ENCODE data around the gene SETD3. TPM values are rescaled to one million over a fixed set of nuclear protein-coding genes. Genes with fewer than 3 reads are reported as not detected.

SETD3 gene
- total RNA-seq, 6 donors from 2014 or later = 59.7 to 99.2 (median 77.6) TPM

DNA sequence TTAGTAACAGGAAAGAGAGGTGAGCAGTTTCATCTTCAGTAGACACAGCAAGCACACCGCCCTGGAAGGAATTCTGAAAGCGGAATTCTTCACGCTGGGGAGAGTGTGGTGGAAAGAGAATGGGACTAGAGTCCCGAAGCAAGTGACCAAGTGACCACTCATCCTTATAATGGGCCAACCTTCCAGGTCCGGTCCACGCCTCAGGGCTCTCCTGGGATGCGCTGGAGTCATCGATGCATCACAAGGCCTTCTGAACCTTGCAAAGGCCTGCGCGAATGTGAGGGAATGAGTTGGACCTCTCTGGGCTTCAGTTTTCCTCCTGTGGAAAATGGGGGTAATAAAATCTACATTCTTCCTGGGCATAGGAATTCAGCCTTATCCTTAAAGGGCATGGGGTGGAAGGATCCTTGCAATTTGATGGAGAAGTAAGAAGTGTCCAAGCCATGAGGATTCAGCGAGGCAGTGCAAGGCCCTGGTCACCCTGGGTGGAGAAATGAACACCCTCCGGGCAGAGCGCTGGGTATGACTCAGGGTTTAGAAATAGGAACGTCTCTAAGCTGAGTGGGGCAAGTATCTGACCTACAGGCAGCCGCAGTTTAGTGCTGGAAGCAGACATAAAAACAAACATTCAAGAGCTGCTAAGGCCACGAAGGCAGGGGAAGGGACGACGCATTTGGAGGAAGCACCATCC, 97.7 kb downstream of the SETD3 start:
- ATAC-seq (ENCODE audit: low FRiP score in 2 of 2) = no peak
- Histone ChIP-seq H3K9me3 (no peaks in the 10 kb centered on the region), H3K4me1 (no peaks in the 10 kb centered on the region), H3K36me3 (no peaks in the 10 kb centered on the region), H3K4me3 (no peak overlapping the region), H3K27me3 (no peaks in the 10 kb centered on the region), H3K27ac (no peak overlapping the region)
- 79 to 85% methylated on average over 18 of the region's 18 CpGs for WGBS, 2 donors
- TF ChIP-seq CTCF (IDR thresholded peaks at IDR 0.05) = no peak
- no peak for TF ChIP-seq POLR2A (IDR thresholded peaks at IDR 0.05)
- no peak for DNase-seq

DNA sequence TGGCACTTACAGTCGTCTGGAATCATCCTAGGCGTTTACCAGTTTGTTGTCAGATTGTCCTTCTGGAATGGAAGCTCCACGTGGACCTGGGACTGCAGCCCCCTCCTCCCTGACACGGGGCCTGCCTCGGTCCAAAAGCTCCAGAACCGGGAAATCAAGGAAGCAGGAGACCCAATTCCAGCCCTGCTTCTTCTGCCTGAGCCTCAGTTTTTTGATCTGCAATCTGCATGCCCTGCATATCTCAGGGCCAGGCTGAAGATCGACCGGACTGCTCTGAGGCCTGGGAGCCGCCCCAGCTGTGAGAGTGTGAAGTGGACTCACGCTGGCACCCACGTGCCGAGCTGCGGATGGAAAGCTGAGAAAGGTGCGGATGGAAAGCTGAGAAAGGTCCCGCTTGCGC, 98.6 kb downstream of the SETD3 start:
- Histone ChIP-seq H3K36me3 (no peaks in the 10 kb centered on the region), H3K4me3 (no peak overlapping the region), H3K4me1 (no peaks in the 10 kb centered on the region), H3K9me3 (no peaks in the 10 kb centered on the region), H3K27ac (no peak overlapping the region), H3K27me3 (no peaks in the 10 kb centered on the region)
- WGBS, 2 donors = 48 to 78% methylated on average over 16 of the region's 16 CpGs
- TF ChIP-seq CTCF (IDR thresholded peaks at IDR 0.05) (no peak), POLR2AphosphoS5 (IDR thresholded peaks at IDR 0.05) (no peak), EP300 (IDR thresholded peaks at IDR 0.05) (no peak), POLR2A (IDR thresholded peaks at IDR 0.05) (no peak)
- no peak for ATAC-seq (ENCODE audit: low FRiP score in 2 of 2)
- no peak for DNase-seq

GRCh38 chr14:99381688-99382060, 99.0 kb downstream of the SETD3 start:
- whole genome bisulfite sequencing, 2 donors = 81 to 87% methylated on average over 7 of the region's 8 CpGs
- no peak overlapping the region for H3K4me3 ChIP-seq
- ATAC-seq (ENCODE audit: low FRiP score in 2 of 2) (no peak), DNase-seq (no peak)
- TF ChIP-seq POLR2A (IDR thresholded peaks at IDR 0.05) (no peak), POLR2AphosphoS5 (IDR thresholded peaks at IDR 0.05) (no peak), CTCF (IDR thresholded peaks at IDR 0.05) (no peak), EP300 (IDR thresholded peaks at IDR 0.05) (no peak)
- H3K27ac ChIP-seq = no peak overlapping the region
- H3K9me3 ChIP-seq = no peaks in the 10 kb centered on the region
- no peaks in the 10 kb centered on the region for H3K27me3 ChIP-seq
- H3K36me3 ChIP-seq = no peaks in the 10 kb centered on the region
- H3K4me1 ChIP-seq = no peaks in the 10 kb centered on the region

DNA sequence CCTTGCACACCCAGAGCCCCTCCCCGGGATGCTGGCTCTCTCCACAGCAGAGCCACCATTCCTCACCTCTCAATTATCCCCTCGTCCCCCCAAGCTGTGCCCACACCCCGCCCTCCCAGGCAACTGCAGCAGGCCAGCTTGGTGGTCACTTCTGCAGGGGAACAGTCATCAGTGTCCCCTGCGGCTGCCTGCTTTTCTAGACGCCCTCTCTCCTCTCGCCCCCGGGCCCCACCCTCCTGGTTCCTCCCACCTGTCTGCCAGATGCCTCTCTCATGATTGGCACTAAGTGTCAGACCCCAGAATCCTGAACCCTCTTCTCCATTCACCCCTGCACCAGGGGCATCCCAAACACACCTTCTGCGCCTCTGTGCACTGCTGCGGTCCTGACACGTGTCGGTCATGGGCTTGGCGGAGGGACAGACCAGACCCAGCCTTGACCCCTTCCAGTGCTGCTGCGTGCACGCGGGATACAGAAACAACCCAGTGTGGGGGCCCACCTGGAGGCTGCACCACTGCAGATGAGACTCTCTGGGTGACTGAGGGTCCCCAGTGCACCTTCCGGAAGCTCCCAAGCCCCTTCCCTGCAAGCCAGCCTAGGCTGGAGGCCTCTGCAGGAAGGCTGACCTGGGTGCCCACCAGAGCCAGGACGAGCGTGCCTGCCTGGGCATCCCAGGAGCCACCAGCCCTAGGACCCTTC, 99.5 kb downstream of the SETD3 start:
- DNase-seq = no peak
- WGBS, 2 donors = 76% methylated on average over 17 to 18 of the region's 18 CpGs
- no peaks in the 10 kb centered on the region for H3K27me3 ChIP-seq

More for the DNA sequence above, 99.5 kb downstream of the SETD3 start:
- Histone ChIP-seq H3K36me3 (no peaks in the 10 kb centered on the region), H3K27ac (no peak overlapping the region), H3K9me3 (no peaks in the 10 kb centered on the region), H3K4me1 (no peaks in the 10 kb centered on the region), H3K4me3 (no peak overlapping the region)
- TF ChIP-seq EP300 (IDR thresholded peaks at IDR 0.05) (no peak), CTCF (IDR thresholded peaks at IDR 0.05) (no peak), POLR2AphosphoS5 (IDR thresholded peaks at IDR 0.05) (no peak), POLR2A (IDR thresholded peaks at IDR 0.05) (no peak)
- no peak for ATAC-seq (ENCODE audit: low FRiP score in 2 of 2)

Data from upper lobe of left lung (tissue), 6 donors.